AG04450 (cell line): ENCODE measurements around the gene JMJD7. TPM values are rescaled to one million over a fixed set of nuclear protein-coding genes. Genes with fewer than 3 reads are reported as not detected.

Experiments
- CTCF ChIA-PET: fragments of 300-600, 350-600 bp; formaldehyde crosslinking; extraction: SDS; loops from one replicate; lab custom pipeline; 2022; ENCODE audit warnings: antibody characterized with exemption, inconsistent platforms; lab: Charles Lee
- POLR2A ChIA-PET: fragments of 350-600 bp; formaldehyde crosslinking; extraction: SDS; loops from one replicate; lab custom pipeline; 2021; ENCODE audit warnings: antibody characterized with exemption, inconsistent platforms; lab: Yijun Ruan, JAX
- DNase-seq: peaks from one replicate; pipeline ENCODE4 v3.0.0-alpha.2; 2011; ENCODE audit warnings: low read depth, low spot score
- H3K27ac ChIP-seq: one replicate; pipeline ENCODE4 v1.5.1; 2012; ENCODE audit warnings: low read depth, low read length, control low read depth
- H3K27me3 ChIP-seq: one replicate; pipeline ENCODE4 v1.6.0; 2012; ENCODE audit warnings: low read length; ENCODE audit not compliant: control insufficient read depth, insufficient read depth
- H3K4me3 ChIP-seq: 2 replicates; pipeline ENCODE4 v1.5.1; 2011; ENCODE audit warnings: mild to moderate bottlenecking, low read depth, low read length, control low read depth
- H3K9me3 ChIP-seq: 2 replicates; pipeline ENCODE4 v1.5.1; 2012; ENCODE audit warnings: low read length; ENCODE audit not compliant: control insufficient read depth, insufficient read depth
- CTCF ChIP-seq: IDR thresholded peaks from 2 replicates; pipeline ENCODE4 v1.5.1; 2011; ENCODE audit warnings: low read depth, low read length, control low read depth, inconsistent platforms
- polyA plus RNA-seq: library from polyadenylated mRNA; depleted of rRNA; stranded (reverse); fragments of >200 nt; gene quantifications from 2 replicates; pipeline ENCODE4 v1.2.3, GENCODE V29; 2011

JMJD7 gene
- polyA plus RNA-seq, 1 experiment: 5.1 TPM

GRCh38 chr15:41797201-41797944 is 30.5 kb upstream of the JMJD7 start:
- DNase-seq: no peak
- no peak for TF ChIP-seq CTCF
- H3K9me3 ChIP-seq: no peaks in the 10 kb centered on the region
- no peak overlapping the region for H3K4me3 ChIP-seq
- ChIA-PET CTCF (interaction anchor here (1.0 to 4.1 kb wide), 4 partner anchors 13 to 332 kb away, joined by 5 to 24 read pairs (median 6); partner anchors contain the start of gene MAPKBP1), POLR2A (interaction anchor here (0.5 kb wide), 1 partner anchor 13 kb away, joined by 4 read pairs; no protein-coding TSS in a partner anchor)
- H3K27me3 ChIP-seq: no peaks in the 10 kb centered on the region
- no peak overlapping the region for H3K27ac ChIP-seq

GRCh38 chr15:41798607-41799487 is 29.0 kb upstream of the JMJD7 start:
- DNase-seq: no peak
- no peak for TF ChIP-seq CTCF
- Histone ChIP-seq H3K27me3 (no peaks in the 10 kb centered on the region), H3K9me3 (no peaks in the 10 kb centered on the region), H3K27ac (no peak overlapping the region), H3K4me3 (no peak overlapping the region)
- ChIA-PET CTCF (interaction anchor here (5.1 to 15.8 kb wide), 2 partner anchors 12 to 22 kb away, joined by 25 to 362 read pairs; partner anchors contain the start of gene MAPKBP1), POLR2A (no interaction called here)

DNA sequence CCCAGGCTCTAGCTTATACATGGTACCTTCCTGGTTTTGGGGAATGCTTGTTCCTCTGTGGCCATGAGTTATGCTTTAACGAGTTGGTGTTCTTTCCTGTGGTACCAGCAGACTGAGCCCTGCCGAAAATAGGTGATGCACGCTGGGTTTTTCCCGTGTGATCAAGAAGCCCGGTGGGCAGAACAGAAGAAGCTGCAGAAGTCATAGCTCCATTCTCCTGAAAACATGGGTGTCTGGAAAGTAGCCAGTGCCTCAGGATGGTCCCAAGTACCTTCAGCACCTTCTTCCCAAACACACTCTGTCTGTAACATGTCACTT is 28.4 kb upstream of the JMJD7 start:
- ChIA-PET CTCF (interaction anchor here (5.1 to 15.8 kb wide), 2 partner anchors 12 to 22 kb away, joined by 25 to 362 read pairs; partner anchors contain the start of gene MAPKBP1), POLR2A (no interaction called here)
- Histone ChIP-seq H3K9me3 (no peaks in the 10 kb centered on the region), H3K27me3 (no peaks in the 10 kb centered on the region), H3K27ac (no peak overlapping the region), H3K4me3 (no peak overlapping the region)
- DNase-seq: no peak
- TF ChIP-seq CTCF: no peak

- no peaks in the 10 kb centered on the region for H3K27me3 ChIP-seq
- H3K4me3 ChIP-seq: no peak overlapping the region
- no peak overlapping the region for H3K27ac ChIP-seq
- ChIA-PET CTCF (interaction anchor here (5.1 to 15.8 kb wide), 2 partner anchors 10 to 24 kb away, joined by 25 to 362 read pairs; partner anchors contain the start of gene MAPKBP1), POLR2A (interaction anchor here (0.7 kb wide), 1 partner anchor 27 kb away, joined by 3 read pairs; the partner anchor contains the start of gene MAPKBP1)
- no peak for DNase-seq
- TF ChIP-seq CTCF: no peak
- no peaks in the 10 kb centered on the region for H3K9me3 ChIP-seq
These were observed 26.7 kb upstream of the JMJD7 start for GRCh38 chr15:41801185-41801584.
